Endothelial cell of umbilical vein (primary cell): ENCODE results near the gene NRP2. TPM values are rescaled to one million over a fixed set of nuclear protein-coding genes. Genes with fewer than 3 reads are reported as not detected.

ENCODE experiments used
- BruUV-seq: library from RNA; stranded (reverse); fragments of 400-500 nt; replicated peaks from 2 replicates; lab custom pipeline; 2021; lab: Mats Ljungman, UMichigan
- CTCF ChIA-PET: fragments of 300-600, 350-600 bp; sonication (Branson Sonifier 250); formaldehyde crosslinking; loops from one replicate; lab custom pipeline; 2021; ENCODE audit warnings: antibody characterized with exemption, inconsistent platforms; lab: Charles Lee
- POLR2A ChIA-PET: fragments of 300-600, 350-600 bp; sonication (Branson Sonifier 250); formaldehyde crosslinking; loops from one replicate; lab custom pipeline; 2021; ENCODE audit warnings: antibody characterized with exemption, inconsistent platforms; lab: Charles Lee
- DNase-seq: peaks from one replicate; pipeline ENCODE4 v3.0.0-alpha.2; 2011; ENCODE audit warnings: low read depth, low spot score
- FAIRE-seq: peaks from 2 replicates; lab custom pipeline; 2011; peaks lifted over from hg19 to GRCh38; lab: Jason Lieb, UNC
- H2AFZ ChIP-seq: 2 replicates; pipeline ENCODE4 v1.6.0; 2012; ENCODE audit warnings: low read depth, low read length, control low read depth, inconsistent platforms
- H3K27ac ChIP-seq: 2 replicates; pipeline ENCODE4 v1.5.1; 2011; ENCODE audit warnings: low read depth, mild to moderate bottlenecking, control low read depth, low read length, moderate library complexity; ENCODE audit not compliant: insufficient read depth
- H3K27me3 ChIP-seq, 2 experiments: 2 replicates each; pipeline versions ENCODE4 v1.6.0 to v1.6.1; 2011; ENCODE audit warnings: low read length in 2 of 2, mixed read lengths in 1 of 2; ENCODE audit not compliant: control insufficient read depth in 2 of 2, insufficient read depth in 2 of 2
- H3K36me3 ChIP-seq, 2 experiments: 2 replicates in 1 of 2; 3 replicates in 1 of 2; pipeline ENCODE4 v1.5.1; 2011; ENCODE audit warnings: low read length in 2 of 2, mild to moderate bottlenecking in 1 of 2, moderate library complexity in 1 of 2; ENCODE audit not compliant: control insufficient read depth in 2 of 2, insufficient read depth in 2 of 2; ENCODE audit errors: extremely low read depth in 1 of 2
- H3K4me1 ChIP-seq: 3 replicates; pipeline ENCODE4 v1.5.1; 2011; ENCODE audit warnings: mild to moderate bottlenecking, low read length; ENCODE audit not compliant: control insufficient read depth, insufficient read depth; ENCODE audit errors: extremely low read depth
- H3K4me2 ChIP-seq: 2 replicates; pipeline ENCODE4 v1.6.1; 2011; ENCODE audit warnings: low read length, control low read depth, mixed read lengths; ENCODE audit not compliant: insufficient read depth
- H3K4me3 ChIP-seq, 3 experiments: fragments of 200-600 bp in 1 of 3; sonication (generic), shearing (Covaris generic) in 1 of 3; replicated peaks in 1 of 3; 2 replicates each; pipeline ENCODE4 v1.5.1; 2011 to 2016; ENCODE audit warnings: control low read depth in 3 of 3, low read length in 3 of 3, mild to moderate bottlenecking in 2 of 3, inconsistent platforms in 1 of 3, low read depth in 1 of 3, moderate library complexity in 1 of 3; ENCODE audit not compliant: insufficient read depth in 1 of 3
- H3K79me2 ChIP-seq: 2 replicates; pipeline ENCODE4 v1.6.0; 2012; ENCODE audit warnings: low read length, inconsistent platforms; ENCODE audit not compliant: control insufficient read depth, insufficient read depth
- H3K9ac ChIP-seq: replicated peaks from 2 replicates; pipeline ENCODE3; 2011; ENCODE audit warnings: low read length, control low read depth; ENCODE audit not compliant: insufficient read depth; ENCODE audit errors: extremely low read depth
- H3K9me1 ChIP-seq: replicated peaks from 3 replicates; pipeline ENCODE4 v1.6.0; 2011; ENCODE audit warnings: mild to moderate bottlenecking, low read length; ENCODE audit not compliant: control insufficient read depth, insufficient read depth; ENCODE audit errors: extremely low read depth
- H3K9me3 ChIP-seq: replicated peaks from 2 replicates; pipeline ENCODE4 v1.5.1; 2012; ENCODE audit warnings: low read length, inconsistent platforms; ENCODE audit not compliant: control insufficient read depth, insufficient read depth
- H4K20me1 ChIP-seq: replicated peaks from 2 replicates; pipeline ENCODE3; 2011; ENCODE audit warnings: mild to moderate bottlenecking, low read length; ENCODE audit not compliant: control insufficient read depth, insufficient read depth; ENCODE audit errors: extremely low read depth
- CTCF ChIP-seq, 2 donors: IDR thresholded peaks; 1 replicate in 1 of 2; 2 replicates in 1 of 2; pipeline ENCODE4 v1.5.1; 2011; ENCODE audit warnings: low read length in 2 of 2, mild to moderate bottlenecking in 2 of 2, moderate library complexity in 2 of 2, control low read depth in 1 of 2, inconsistent platforms in 1 of 2, low read depth in 1 of 2; ENCODE audit not compliant: insufficient read depth in 1 of 2; ENCODE audit errors: extremely low read depth in 1 of 2
- EZH2 ChIP-seq: IDR thresholded peaks from 2 replicates; pipeline ENCODE4 v1.6.1; 2012; ENCODE audit warnings: borderline replicate concordance, low read depth, mild to moderate bottlenecking, moderate library complexity, low read length, inconsistent platforms; ENCODE audit not compliant: severe bottlenecking
- FOS ChIP-seq: IDR thresholded peaks from 2 replicates; pipeline ENCODE4 v1.6.1; 2011; ENCODE audit warnings: mild to moderate bottlenecking, low read length, moderate library complexity, borderline replicate concordance; ENCODE audit not compliant: insufficient read depth
- GATA2 ChIP-seq: IDR thresholded peaks from 2 replicates; pipeline ENCODE4 v1.7.0; 2011; ENCODE audit warnings: low read depth, mild to moderate bottlenecking, moderate library complexity, mixed read lengths, low read length; ENCODE audit not compliant: insufficient read length, insufficient read depth
- JUN ChIP-seq: IDR thresholded peaks from 2 replicates; pipeline ENCODE4 v1.6.1; 2011; ENCODE audit warnings: borderline replicate concordance, low read depth; ENCODE audit not compliant: insufficient read length, insufficient read depth
- MAX ChIP-seq: IDR thresholded peaks from 2 replicates; pipeline ENCODE4 v1.6.1; 2011; ENCODE audit not compliant: insufficient read depth, insufficient read length
- MYC ChIP-seq: IDR thresholded peaks from one replicate; pipeline ENCODE4 v1.6.1; 2011; ENCODE audit warnings: mild to moderate bottlenecking, low read depth, low read length
- POLR2A ChIP-seq: IDR thresholded peaks from 2 replicates; pipeline ENCODE4 v1.6.1; 2012; ENCODE audit warnings: low read depth, mild to moderate bottlenecking, control low read depth, low read length
- POLR2AphosphoS5 ChIP-seq: IDR thresholded peaks from 2 replicates; pipeline ENCODE4 v1.6.1; 2012; ENCODE audit warnings: low read depth, mild to moderate bottlenecking, control low read depth, low read length, moderate library complexity; ENCODE audit not compliant: insufficient read depth
- dilution Hi-C: fragments of 300-500 bp; cut with MboI; formaldehyde crosslinking; loops from one replicate; pipeline ENCODE4 v1.15.0; 2019; ENCODE audit warnings: low sequenced_read_pairs; ENCODE audit not compliant: extremely low pct_ligation_motif_present
- intact Hi-C: fragments of 100-400 bp; cut with micrococcal nuclease; formaldehyde crosslinking; loops from one replicate; pipeline ENCODE4 v1.10.0; 2022
- polyA plus RNA-seq, 4 experiments: library from polyadenylated mRNA; depleted of rRNA in 3 of 4; stranded (reverse) in 3 of 4; unstranded in 1 of 4; fragments of >200 nt; gene quantifications; 2 replicates each; pipeline versions ENCODE4 v1.2.1 to v1.2.3, GENCODE V29; 2011 to 2012; ENCODE audit warnings: missing spikeins in 1 of 4
- total RNA-seq: library from RNA; stranded (reverse); gene quantifications from 2 replicates; pipeline ENCODE4 v1.2.3, GENCODE V29; 2021

The NRP2 gene
- total and polyA plus RNA-seq, 2 donors (not counting 3 experiments of a cell fraction or from before 2014, with no cell fraction given): 160 to 240 TPM

- FAIRE-seq: no peak
- no peak overlapping the region for H3K9ac ChIP-seq
Observed at GRCh38 chr2:205731583-205731981, 49.3 kb downstream of the NRP2 start.

GRCh38 chr2:205732314-205732713, 50.0 kb downstream of the NRP2 start:
- no peaks in the 10 kb centered on the region for H3K79me2 ChIP-seq
- H3K36me3 ChIP-seq: peaks cover 26 to 58% of the 10 kb centered on the region in 2 experiments
- no peaks in the 10 kb centered on the region for H4K20me1 ChIP-seq
- intact Hi-C loops: no loop called here
- no peaks in the 10 kb centered on the region for H3K9me1 ChIP-seq
- no peak overlapping the region for H3K4me2 ChIP-seq
- no peak overlapping the region for H3K27ac ChIP-seq
- H3K9ac ChIP-seq: no peak overlapping the region
- DNase-seq: no peak
- dilution Hi-C loops: no loop called here
- peaks cover 18% of the 10 kb centered on the region for H3K4me1 ChIP-seq
- no peak for FAIRE-seq
- no TSS peak for BruUV-seq
- POLR2A ChIA-PET: no interaction called here
- no peak for TF ChIP-seq MYC
- TF ChIP-seq FOS: no peak
- no peak for TF ChIP-seq GATA2
- no peak for TF ChIP-seq CTCF (IDR thresholded peaks at IDR 0.05; ENCODE audit: extremely low read depth in 1 of 2, insufficient read depth in 1 of 2, low read depth in 1 of 2, low read length in 2 of 2)
- TF ChIP-seq MAX: no peak
- TF ChIP-seq EZH2: no peak
- no peak for TF ChIP-seq JUN
- TF ChIP-seq POLR2AphosphoS5: no peak
- TF ChIP-seq POLR2A: no peak
- no peaks in the 10 kb centered on the region for H3K27me3 ChIP-seq
- H2AFZ ChIP-seq: no peak overlapping the region
- H3K4me3 ChIP-seq: no peak overlapping the region
- CTCF ChIA-PET: interaction anchor here (0.7 to 1.6 kb wide), 5 partner anchors 10 to 1473 kb away, joined by 3 to 5 read pairs (median 3); no protein-coding TSS in a partner anchor
- H3K9me3 ChIP-seq: no peaks in the 10 kb centered on the region

More at GRCh38 chr2:205731583-205731981, 49.3 kb downstream of the NRP2 start:
- intact Hi-C loops: no loop called here
- no TSS peak for BruUV-seq
- no peak overlapping the region for H3K4me3 ChIP-seq
- TF ChIP-seq JUN (no peak), POLR2AphosphoS5 (no peak), POLR2A (no peak), GATA2 (no peak)
- dilution Hi-C loops: no loop called here
- H3K4me2 ChIP-seq: no peak overlapping the region
- DNase-seq: no peak
- no peak overlapping the region for H3K27ac ChIP-seq
- peaks cover 14% of the 10 kb centered on the region for H3K4me1 ChIP-seq
- H3K9me1 ChIP-seq: no peaks in the 10 kb centered on the region
- peaks cover 26 to 63% of the 10 kb centered on the region in 2 experiments for H3K36me3 ChIP-seq
- no peak overlapping the region for H2AFZ ChIP-seq
- H3K27me3 ChIP-seq: no peaks in the 10 kb centered on the region
- no peaks in the 10 kb centered on the region for H3K9me3 ChIP-seq
- ChIA-PET CTCF (interaction anchor here (1.0 to 1.6 kb wide), 4 partner anchors 9 to 1472 kb away, joined by 3 to 5 read pairs (median 3); no protein-coding TSS in a partner anchor), POLR2A (interaction anchor here (0.9 kb wide), 1 partner anchor 49 kb away, joined by 3 read pairs; the partner anchor contains the start of gene NRP2)
- H4K20me1 ChIP-seq: no peaks in the 10 kb centered on the region
- no peaks in the 10 kb centered on the region for H3K79me2 ChIP-seq
